D721Med (cell line): ENCODE data around the gene MGMT.

ENCODE experiments used
- DNase-seq: peaks from one replicate; pipeline ENCODE4 v3.0.0; 2011; ENCODE audit warnings: low spot score; ENCODE audit not compliant: insufficient read length
- FAIRE-seq: peaks from 2 replicates; lab custom pipeline; 2011; peaks lifted over from hg19 to GRCh38; lab: Jason Lieb, UNC
- CTCF ChIP-seq: IDR thresholded peaks from 2 replicates; pipeline ENCODE4 v1.5.1; 2012; ENCODE audit warnings: mild to moderate bottlenecking, control low read depth; ENCODE audit not compliant: insufficient read depth; ENCODE audit errors: missing control alignments

Gene MGMT

GRCh38 chr10:129449893-129450292 lies 17.1 kb upstream of the MGMT start:
- DNase-seq = no peak
- no peak for FAIRE-seq
- no peak for TF ChIP-seq CTCF

- TF ChIP-seq CTCF = no peak
- no peak for FAIRE-seq
- no peak for DNase-seq
Measured at GRCh38 chr10:129450391-129450790, 16.6 kb upstream of the MGMT start.

GRCh38 chr10:129455625-129456024 lies 11.4 kb upstream of the MGMT start:
- DNase-seq (no peak), FAIRE-seq (no peak)
- no peak for TF ChIP-seq CTCF

GRCh38 chr10:129459762-129460539 lies 7.1 kb upstream of the MGMT start:
- DNase-seq (no peak), FAIRE-seq (no peak)
- no peak for TF ChIP-seq CTCF

- no peak for DNase-seq
- FAIRE-seq = no peak
- TF ChIP-seq CTCF = no peak
Measured at GRCh38 chr10:129462257-129462795, 4.7 kb upstream of the MGMT start.

- TF ChIP-seq CTCF = no peak
- FAIRE-seq (no peak), DNase-seq (no peak)
Measured at GRCh38 chr10:129464251-129464650, 2.8 kb upstream of the MGMT start.

GRCh38 chr10:129465796-129466702 lies 992 bp upstream of the MGMT start:
- FAIRE-seq = no peak
- DNase-seq = no peak
- no peak for TF ChIP-seq CTCF
